ELR (cell line): ENCODE measurements around the gene PRR16.
"Not testable (repeated sequence)": the region's sequence is repeated elsewhere in the genome, so short reads cannot be mapped to it uniquely, and the experiment has no call there.

Source experiments
- DNase-seq: peaks from one replicate; pipeline ENCODE4 v3.0.0-alpha.2; 2015; ENCODE audit warnings: low read depth

Gene PRR16

GRCh38 chr5:120655828-120656435 lies 191.8 kb downstream of the PRR16 start:
- peak; percentile 49 for DNase-seq

GRCh38 chr5:120657104-120657503 lies 193.0 kb downstream of the PRR16 start:
- no peak for DNase-seq

DNA sequence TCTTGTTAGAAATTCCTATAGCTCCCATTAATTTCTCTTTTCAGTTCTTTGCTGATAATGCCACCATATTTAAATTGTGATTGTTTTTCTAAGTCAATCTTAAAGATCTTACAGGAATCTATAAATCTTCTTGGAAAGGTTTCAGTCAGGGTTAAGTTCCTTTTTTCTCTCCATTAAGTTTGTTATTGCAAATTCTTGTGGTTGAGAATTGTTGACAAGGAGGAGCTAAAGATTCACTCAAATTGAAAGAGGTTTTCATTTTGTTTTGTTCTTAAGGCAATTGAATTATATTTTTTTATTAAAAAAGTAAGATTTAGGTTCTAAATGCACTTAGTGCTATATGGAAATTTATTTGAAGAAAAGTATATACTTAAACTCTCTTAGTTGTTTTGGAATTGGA lies 213.4 kb downstream of the PRR16 start:
- DNase-seq, result no peak

GRCh38 chr5:120678279-120678678 lies 214.2 kb downstream of the PRR16 start:
- peak; percentile 39 for DNase-seq

DNA sequence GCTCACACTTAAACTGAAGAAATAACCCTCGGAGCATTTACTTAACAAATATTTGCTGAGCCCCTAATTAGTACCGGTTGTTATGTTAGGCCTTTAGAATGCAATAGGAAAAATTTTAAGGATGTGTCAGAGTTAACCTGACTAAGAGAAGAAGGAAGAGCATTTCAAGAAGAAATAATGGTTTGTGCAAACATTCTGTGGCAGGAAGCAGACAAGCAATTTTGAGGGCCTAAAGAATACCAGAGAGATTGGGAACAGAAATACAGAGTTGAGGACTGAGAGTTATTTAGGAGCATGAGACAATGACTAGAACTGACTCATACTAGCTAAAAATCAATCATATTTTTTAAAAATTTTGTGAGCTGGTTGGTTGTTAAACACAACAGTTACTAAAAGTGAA lies 218.8 kb downstream of the PRR16 start:
- peak; percentile 57 for DNase-seq

DNA sequence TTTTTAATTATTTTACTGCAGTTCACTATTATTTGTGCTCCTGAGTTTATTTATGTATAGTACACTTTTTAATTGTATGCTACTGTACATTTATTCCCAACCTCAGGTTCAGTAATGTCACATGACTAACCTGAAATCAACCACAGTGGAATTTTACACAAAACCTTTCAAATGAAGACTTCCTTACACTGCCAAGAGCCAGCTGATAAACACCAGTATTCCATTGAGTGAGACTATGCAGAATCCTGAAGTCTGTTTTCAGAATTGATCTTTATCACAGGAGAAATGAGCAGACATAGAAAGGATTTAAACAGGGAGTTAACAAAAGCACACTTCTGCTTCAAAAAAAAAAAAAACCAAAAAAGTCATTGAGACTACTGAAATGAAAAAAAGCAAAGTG lies 219.5 kb downstream of the PRR16 start:
- DNase-seq, result peak; percentile 24

DNA sequence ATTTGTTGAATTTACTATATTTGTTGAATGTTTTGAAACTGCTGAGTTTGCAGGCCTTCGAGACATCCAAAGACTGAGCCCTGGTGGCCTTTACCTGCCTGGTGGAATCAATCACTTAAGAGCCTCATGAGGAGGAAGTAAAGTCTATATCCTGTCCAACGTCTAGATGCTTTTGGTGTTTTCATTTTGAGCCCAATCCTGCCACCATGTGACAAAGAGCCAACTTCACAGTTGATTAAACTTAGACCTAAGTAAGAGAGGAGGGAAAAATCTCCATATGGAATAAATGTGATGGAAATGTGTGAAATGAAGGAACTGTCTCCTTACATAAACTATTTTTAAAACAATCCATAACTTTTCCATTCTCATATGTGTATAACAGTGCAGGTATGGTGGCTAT lies 220.1 kb downstream of the PRR16 start:
- DNase-seq, result peak; percentile 49

- peak; percentile 44 for DNase-seq
Measured at GRCh38 chr5:120684749-120685415, 220.8 kb downstream of the PRR16 start.

DNA sequence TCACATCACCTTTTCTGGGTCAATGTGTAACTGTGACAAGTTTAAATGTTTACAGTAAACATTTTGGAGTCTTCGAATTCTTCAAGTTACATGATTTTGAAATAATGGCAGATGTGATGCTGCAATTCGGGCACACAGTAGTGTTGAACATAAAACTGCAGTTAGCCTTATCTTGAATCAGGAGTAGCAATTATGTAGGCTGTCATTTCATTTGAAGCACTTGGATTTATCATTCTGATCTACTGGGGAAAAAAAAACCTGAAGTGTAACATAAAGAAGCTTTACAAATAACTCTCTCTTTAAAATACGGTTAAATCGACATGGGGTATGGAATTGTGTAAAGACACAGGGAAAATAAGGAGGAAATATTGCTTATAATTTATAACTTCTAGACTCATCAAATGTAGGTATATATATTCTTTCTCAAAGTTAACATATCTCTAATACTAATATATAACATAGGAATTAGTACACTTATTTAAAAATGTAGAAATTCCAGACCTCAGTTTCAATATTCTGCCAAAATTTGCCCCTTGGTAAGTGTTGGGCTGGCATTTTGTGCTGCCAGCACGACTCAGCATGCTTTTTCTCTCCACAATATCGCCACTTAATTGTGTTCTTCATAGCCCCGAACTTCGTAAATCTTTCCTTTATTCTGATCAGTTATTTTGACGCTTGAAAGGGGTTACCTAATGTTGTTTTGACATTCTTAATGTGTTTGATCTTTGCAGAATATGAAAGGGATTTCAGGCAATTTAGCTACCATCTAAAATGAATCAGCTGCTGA lies 226.7 kb downstream of the PRR16 start:
- no peak for DNase-seq

- DNase-seq, result no peak
Measured at GRCh38 chr5:120692325-120692724, 228.2 kb downstream of the PRR16 start.

GRCh38 chr5:120695368-120695880 lies 231.3 kb downstream of the PRR16 start:
- DNase-seq, result no peak

- DNase-seq, result no peak
Measured at GRCh38 chr5:120697147-120697546, 233.0 kb downstream of the PRR16 start.

- DNase-seq, result not testable (repeated sequence)
Measured at GRCh38 chr5:120697670-120698327, 233.7 kb downstream of the PRR16 start.

- DNase-seq, result not testable (repeated sequence)
Measured at GRCh38 chr5:120700653-120701052, 236.6 kb downstream of the PRR16 start.

DNA sequence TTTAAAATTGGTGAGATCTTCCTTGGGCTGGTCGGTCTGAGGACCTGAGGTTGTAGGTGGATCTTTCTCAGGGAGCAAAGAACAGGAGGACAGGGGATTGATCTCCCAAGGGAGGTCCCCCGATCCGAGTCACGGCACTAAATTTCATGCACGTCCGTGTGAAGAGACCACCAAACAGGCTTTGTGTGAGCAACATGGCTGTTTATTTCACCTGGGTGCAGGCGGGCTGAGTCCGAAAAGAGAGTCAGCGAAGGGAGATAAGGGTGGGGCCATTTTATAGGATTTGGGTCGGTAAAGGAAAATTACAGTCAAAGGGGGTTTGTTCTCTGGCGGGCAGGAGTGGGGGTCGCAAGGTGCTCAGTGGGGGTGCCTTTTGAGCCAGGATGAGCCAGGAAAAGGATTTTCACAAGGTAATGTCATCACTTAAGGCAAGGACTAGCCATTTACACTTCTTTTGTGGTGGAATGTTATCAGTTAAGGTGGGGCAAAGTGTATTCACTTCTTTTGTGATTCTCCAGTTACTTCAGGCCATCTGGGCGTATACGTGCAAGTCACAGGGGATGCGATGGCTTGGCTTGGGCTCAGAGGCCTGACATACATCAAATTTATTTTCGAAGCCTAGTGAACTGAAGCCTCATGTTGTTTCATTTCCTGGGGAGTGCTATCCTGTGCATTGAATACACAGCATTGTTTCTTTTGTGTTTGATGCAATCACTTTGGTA lies 238.9 kb downstream of the PRR16 start:
- DNase-seq, result not testable (repeated sequence)

GRCh38 chr5:120703918-120704587 lies 240.0 kb downstream of the PRR16 start:
- DNase-seq, result no peak

GRCh38 chr5:120706877-120707276 lies 242.8 kb downstream of the PRR16 start:
- DNase-seq, result no peak

GRCh38 chr5:120717381-120717780 lies 253.3 kb downstream of the PRR16 start:
- no peak for DNase-seq

- no peak for DNase-seq
Measured at GRCh38 chr5:120730214-120730613, 266.1 kb downstream of the PRR16 start.

GRCh38 chr5:120734033-120734432 lies 269.9 kb downstream of the PRR16 start:
- DNase-seq, result no peak

- DNase-seq, result peak; percentile 13
Measured at GRCh38 chr5:120735076-120735475, 271.0 kb downstream of the PRR16 start.
